ENCODE results near the gene GNAL.
"Not testable (repeated sequence)": the region's sequence is repeated elsewhere in the genome, so short reads cannot be mapped to it uniquely, and the experiment has no call there.

GNAL gene

GRCh38 chr18:11880586-11881304 is 191.7 kb downstream of the GNAL start:
- DNase-seq (ENCODE audit: low spot score) = no peak

GRCh38 chr18:11882636-11883035 is 193.6 kb downstream of the GNAL start:
- no peak for DNase-seq (ENCODE audit: low spot score)

- DNase-seq (ENCODE audit: low spot score) = no peak
Observed at GRCh38 chr18:11883153-11883552, 194.1 kb downstream of the GNAL start.

- no peak for DNase-seq (ENCODE audit: low spot score)
Observed at GRCh38 chr18:11884396-11885030, 195.4 kb downstream of the GNAL start.

GRCh38 chr18:11885278-11885947 is 196.3 kb downstream of the GNAL start:
- DNase-seq (ENCODE audit: low spot score) = peak; percentile 83

GRCh38 chr18:11886577-11887110 is 197.6 kb downstream of the GNAL start:
- no peak for DNase-seq (ENCODE audit: low spot score)

- peak; percentile 37 for DNase-seq (ENCODE audit: low spot score)
Observed at GRCh38 chr18:11887328-11888128, 198.5 kb downstream of the GNAL start.

GRCh38 chr18:11888726-11889125 is 199.7 kb downstream of the GNAL start:
- DNase-seq (ENCODE audit: low spot score) = no peak

GRCh38 chr18:11889284-11889683 is 200.2 kb downstream of the GNAL start:
- DNase-seq (ENCODE audit: low spot score) = no peak

- DNase-seq (ENCODE audit: low spot score) = no peak
Observed at GRCh38 chr18:11891737-11892136, 202.7 kb downstream of the GNAL start.

- not testable (repeated sequence) for DNase-seq (ENCODE audit: low spot score)
Observed at GRCh38 chr18:11892438-11892837, 203.4 kb downstream of the GNAL start.

GRCh38 chr18:11897781-11898180 is 208.7 kb downstream of the GNAL start:
- DNase-seq (ENCODE audit: low spot score) = no peak

GRCh38 chr18:11899063-11899462 is 210.0 kb downstream of the GNAL start:
- no peak for DNase-seq (ENCODE audit: low spot score)

GRCh38 chr18:11901826-11902438 is 212.9 kb downstream of the GNAL start:
- DNase-seq (ENCODE audit: low spot score) = no peak

- DNase-seq (ENCODE audit: low spot score) = no peak
Observed at GRCh38 chr18:11902522-11903292, 213.6 kb downstream of the GNAL start.

- DNase-seq (ENCODE audit: low spot score) = no peak
Observed at GRCh38 chr18:11905613-11906012, 216.5 kb downstream of the GNAL start.

GRCh38 chr18:11906176-11906575 is 217.1 kb downstream of the GNAL start:
- no peak for DNase-seq (ENCODE audit: low spot score)

GRCh38 chr18:11906926-11907874 is 218.1 kb downstream of the GNAL start:
- DNase-seq (ENCODE audit: low spot score) = no peak

- peak; percentile 97 for DNase-seq (ENCODE audit: low spot score)
Observed at GRCh38 chr18:11908182-11909060, 219.4 kb downstream of the GNAL start, which contains the start of gene MPPE1. Gene MPPE1, minus strand, starts transcription at chr18:11908317. Its CDS starts 11,053 bp downstream, at chr18:11897264.
